Measurements from ENCODE around the gene TESK2.
A peak's percentile ranks its signal among the peaks of the same experiment; 100 is the strongest.

The TESK2 gene

DNA sequence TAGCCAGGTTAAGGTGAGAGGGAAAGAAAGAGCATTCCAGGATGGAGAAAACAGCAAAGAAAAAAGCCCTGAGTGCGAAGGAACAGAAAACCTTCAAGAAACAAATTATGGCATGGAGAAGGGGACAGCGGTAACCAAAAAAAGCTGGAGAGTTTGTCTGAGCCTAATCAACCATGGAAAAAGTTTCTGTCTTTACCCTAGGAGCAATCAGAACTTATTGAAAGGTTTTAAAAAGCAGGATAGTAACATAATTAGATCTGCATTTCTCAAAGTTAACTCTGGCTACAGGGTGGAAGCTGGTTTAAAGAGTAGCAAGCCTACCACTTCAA, 190.3 kb downstream of the TESK2 start:
- no peak for DNase-seq (ENCODE audit: extremely low read depth, insufficient read length)
- Histone ChIP-seq H3K27me3 (replicated peaks; ENCODE audit: control insufficient read depth, insufficient read depth, low read length) (no peaks in the 10 kb centered on the region), H3K36me3 (ENCODE audit: control insufficient read depth, insufficient read depth, low read length) (no peaks in the 10 kb centered on the region), H3K4me3 (replicated peaks; ENCODE audit: low read depth, low read length) (no peak overlapping the region)
- TF ChIP-seq, protein P1, sequence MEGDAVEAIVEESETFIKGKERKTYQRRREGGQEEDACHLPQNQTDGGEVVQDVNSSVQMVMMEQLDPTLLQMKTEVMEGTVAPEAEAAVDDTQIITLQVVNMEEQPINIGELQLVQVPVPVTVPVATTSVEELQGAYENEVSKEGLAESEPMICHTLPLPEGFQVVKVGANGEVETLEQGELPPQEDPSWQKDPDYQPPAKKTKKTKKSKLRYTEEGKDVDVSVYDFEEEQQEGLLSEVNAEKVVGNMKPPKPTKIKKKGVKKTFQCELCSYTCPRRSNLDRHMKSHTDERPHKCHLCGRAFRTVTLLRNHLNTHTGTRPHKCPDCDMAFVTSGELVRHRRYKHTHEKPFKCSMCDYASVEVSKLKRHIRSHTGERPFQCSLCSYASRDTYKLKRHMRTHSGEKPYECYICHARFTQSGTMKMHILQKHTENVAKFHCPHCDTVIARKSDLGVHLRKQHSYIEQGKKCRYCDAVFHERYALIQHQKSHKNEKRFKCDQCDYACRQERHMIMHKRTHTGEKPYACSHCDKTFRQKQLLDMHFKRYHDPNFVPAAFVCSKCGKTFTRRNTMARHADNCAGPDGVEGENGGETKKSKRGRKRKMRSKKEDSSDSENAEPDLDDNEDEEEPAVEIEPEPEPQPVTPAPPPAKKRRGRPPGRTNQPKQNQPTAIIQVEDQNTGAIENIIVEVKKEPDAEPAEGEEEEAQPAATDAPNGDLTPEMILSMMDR (IDR thresholded peaks at IDR 0.05; ENCODE audit: insufficient read depth, low read length, poor library complexity, severe bottlenecking) = no peak

DNA sequence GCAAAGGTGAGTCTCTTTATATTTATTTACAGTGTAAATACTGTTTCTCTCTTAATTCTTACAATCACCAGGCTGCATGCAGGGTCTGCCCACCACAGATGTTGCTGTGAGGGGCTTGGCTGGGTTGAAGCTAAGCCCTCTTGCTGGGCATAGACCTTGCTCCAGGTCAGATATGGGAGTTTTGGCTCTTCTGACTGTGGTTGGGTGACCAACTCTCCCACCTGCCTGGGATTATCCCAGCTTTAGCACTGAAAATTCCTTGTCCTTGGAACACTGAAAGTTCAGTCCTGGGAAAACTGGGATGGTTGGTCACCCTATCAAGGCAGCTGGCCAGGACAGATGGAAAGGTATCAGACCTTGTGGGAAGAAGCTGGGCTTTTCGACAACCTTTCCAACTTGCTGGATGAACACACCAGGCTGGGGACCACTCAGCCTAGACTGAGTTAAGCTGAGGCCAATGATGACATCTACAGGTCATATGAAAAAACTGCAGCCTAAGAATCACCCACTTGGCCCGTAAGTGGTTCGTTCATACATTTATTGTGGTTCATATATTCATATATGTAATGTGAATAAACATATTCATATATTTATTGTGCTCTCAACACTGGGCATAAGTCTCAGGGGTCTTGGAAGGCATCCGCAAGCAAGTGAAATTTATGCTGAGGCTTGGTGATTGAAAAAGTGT, 190.8 kb downstream of the TESK2 start:
- Histone ChIP-seq H3K27me3 (replicated peaks; ENCODE audit: control insufficient read depth, insufficient read depth, low read length) (no peaks in the 10 kb centered on the region), H3K36me3 (ENCODE audit: control insufficient read depth, insufficient read depth, low read length) (no peaks in the 10 kb centered on the region), H3K4me3 (replicated peaks; ENCODE audit: low read depth, low read length) (no peak overlapping the region)
- TF ChIP-seq, protein P1 (IDR thresholded peaks at IDR 0.05; ENCODE audit: insufficient read depth, low read length, poor library complexity, severe bottlenecking) = peak; percentile 79
- DNase-seq (ENCODE audit: extremely low read depth, insufficient read length) = no peak

DNA sequence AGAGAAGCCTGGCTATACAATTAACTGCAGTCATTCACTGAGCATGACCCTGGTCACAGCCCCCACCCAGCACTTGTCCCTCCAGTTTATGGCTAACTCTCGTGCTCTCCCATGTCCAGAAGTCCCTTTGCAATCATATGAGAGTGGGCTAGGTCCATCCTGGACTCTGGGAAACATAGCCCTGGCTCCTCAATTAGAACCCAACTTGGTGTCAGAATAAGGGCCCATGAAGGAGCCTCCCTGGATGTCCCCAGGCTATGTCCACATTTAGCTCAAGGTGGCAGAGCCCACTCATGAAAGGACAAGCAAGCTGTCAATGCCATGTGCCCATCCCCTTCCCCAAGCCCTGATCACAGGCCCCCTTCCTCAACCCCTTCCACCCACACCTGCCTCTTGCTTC, 191.7 kb downstream of the TESK2 start:
- TF ChIP-seq, protein P1 (IDR thresholded peaks at IDR 0.05; ENCODE audit: insufficient read depth, low read length, poor library complexity, severe bottlenecking) = no peak
- H3K36me3 ChIP-seq (ENCODE audit: control insufficient read depth, insufficient read depth, low read length) = no peaks in the 10 kb centered on the region
- no peak for DNase-seq (ENCODE audit: extremely low read depth, insufficient read length)
- H3K27me3 ChIP-seq (replicated peaks; ENCODE audit: control insufficient read depth, insufficient read depth, low read length) = no peaks in the 10 kb centered on the region
- H3K4me3 ChIP-seq (replicated peaks; ENCODE audit: low read depth, low read length) = no peak overlapping the region

DNA sequence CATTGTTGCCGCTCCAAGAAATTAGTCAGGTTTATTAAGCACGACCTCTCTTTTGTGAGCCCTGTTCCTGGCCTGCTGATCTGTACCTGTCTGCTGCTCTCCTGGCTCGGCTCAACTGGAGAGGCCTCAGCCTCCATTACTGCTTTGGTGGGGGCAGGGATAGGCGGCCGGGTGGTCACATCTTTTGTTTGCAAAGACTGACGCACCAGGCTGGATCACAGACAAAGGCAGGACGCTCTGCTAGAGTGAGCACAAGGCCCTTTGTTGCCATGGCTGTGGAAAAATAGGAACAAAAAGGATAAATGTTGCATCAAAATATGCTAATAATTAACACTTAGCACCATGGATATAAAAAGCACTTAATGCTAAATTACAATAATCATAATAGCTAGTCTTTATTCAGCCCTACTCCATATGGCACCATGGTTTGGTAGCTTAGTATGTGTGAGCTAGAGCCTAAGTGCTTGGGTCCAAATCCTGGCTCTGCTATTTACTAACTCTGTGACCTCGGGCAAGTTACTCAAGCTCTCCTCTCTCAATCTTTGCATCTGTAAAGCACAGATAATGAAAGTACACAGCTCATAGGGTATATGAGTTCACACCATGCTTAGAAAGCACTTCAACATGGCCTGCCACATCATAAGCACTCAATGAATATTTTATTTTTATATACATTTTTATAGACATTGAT, 193.2 kb downstream of the TESK2 start:
- TF ChIP-seq, protein P1 (IDR thresholded peaks at IDR 0.05; ENCODE audit: insufficient read depth, low read length, poor library complexity, severe bottlenecking) = no peak
- H3K36me3 ChIP-seq (ENCODE audit: control insufficient read depth, insufficient read depth, low read length) = no peaks in the 10 kb centered on the region
- no peak for DNase-seq (ENCODE audit: extremely low read depth, insufficient read length)
- no peaks in the 10 kb centered on the region for H3K27me3 ChIP-seq (replicated peaks; ENCODE audit: control insufficient read depth, insufficient read depth, low read length)
- H3K4me3 ChIP-seq (replicated peaks; ENCODE audit: low read depth, low read length) = no peak overlapping the region
